AG04449 (cell line): ENCODE results near the gene AFAP1.
A peak's percentile ranks its signal among the peaks of the same experiment; 100 is the strongest.

Experiments used
- CTCF ChIA-PET: fragments of 350-600 bp; formaldehyde crosslinking; extraction: SDS; loops from one replicate; lab custom pipeline; 2021; ENCODE audit warnings: antibody characterized with exemption; lab: Yijun Ruan, JAX
- POLR2A ChIA-PET: fragments of 400-600, 350-600 bp; formaldehyde crosslinking; extraction: SDS; loops from one replicate; lab custom pipeline; 2020; ENCODE audit warnings: antibody characterized with exemption, inconsistent platforms; lab: Yijun Ruan, JAX
- DNase-seq: peaks from one replicate; pipeline ENCODE4 v3.0.0-alpha.2; 2010; ENCODE audit warnings: low read depth, low spot score
- H3K4me3 ChIP-seq: 2 replicates; pipeline ENCODE4 v1.5.1; 2011; ENCODE audit warnings: low read depth, mild to moderate bottlenecking, control low read depth, low read length
- CTCF ChIP-seq: IDR thresholded peaks from one replicate; pipeline ENCODE4 v1.5.1; 2011; ENCODE audit warnings: mild to moderate bottlenecking, moderate library complexity, low read length, control low read depth, inconsistent platforms; ENCODE audit not compliant: insufficient read depth; ENCODE audit errors: missing control alignments

AFAP1 gene

DNA sequence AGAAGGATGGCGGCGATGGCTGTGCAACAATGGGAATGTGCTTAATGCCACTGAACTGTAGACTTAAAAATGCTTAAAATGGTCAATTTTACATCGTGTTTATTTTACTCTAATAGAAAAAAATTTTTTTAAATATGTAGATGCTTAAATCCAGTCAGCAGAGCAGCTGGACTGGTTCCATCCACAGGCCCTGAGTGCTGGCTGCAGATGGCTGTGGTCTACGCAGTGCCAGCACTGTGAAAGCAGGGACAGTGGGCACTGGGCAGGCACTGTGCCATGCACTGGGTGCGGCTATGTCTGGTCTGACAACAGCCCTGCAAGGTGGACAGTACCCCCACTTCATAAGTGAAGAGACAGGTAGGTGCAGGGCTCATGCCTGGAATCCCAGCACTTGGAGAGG is 175.2 kb downstream of the AFAP1 start:
- ChIA-PET CTCF (interaction anchor here (1.2 kb wide), 1 partner anchor 223 kb away, joined by 3 read pairs; no protein-coding TSS in a partner anchor), POLR2A (no interaction called here)
- no peak overlapping the region for H3K4me3 ChIP-seq
- TF ChIP-seq CTCF, result no peak
- DNase-seq, result no peak

DNA sequence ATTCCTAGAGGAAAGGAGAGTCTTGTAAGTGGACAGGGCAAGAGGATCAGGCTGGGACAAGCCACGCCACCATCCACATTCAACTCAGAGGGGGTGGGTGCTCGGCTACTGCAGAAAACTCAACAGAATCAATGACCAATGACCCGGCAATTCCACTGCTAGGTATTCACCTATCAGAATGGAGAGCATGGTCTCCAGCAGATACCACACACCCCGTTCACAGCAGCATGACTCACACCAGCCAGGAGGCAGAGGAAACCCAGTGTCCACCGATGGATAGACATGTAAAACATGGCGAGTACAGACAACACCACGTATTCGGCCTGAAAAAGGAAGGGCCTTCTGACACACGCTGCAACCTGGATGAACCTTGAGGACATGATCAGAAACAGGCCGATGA is 175.9 kb downstream of the AFAP1 start:
- POLR2A ChIA-PET, result no interaction called here
- no peak for TF ChIP-seq CTCF
- CTCF ChIA-PET, result interaction anchor here (1.4 to 2.9 kb wide), 2 partner anchors 81 to 224 kb away, joined by 3 to 11 read pairs; no protein-coding TSS in a partner anchor
- DNase-seq, result no peak
- H3K4me3 ChIP-seq, result no peak overlapping the region

- CTCF ChIA-PET, result interaction anchor here (0.7 to 2.9 kb wide), 7 partner anchors 36 to 225 kb away, joined by 3 to 11 read pairs (median 3); no protein-coding TSS in a partner anchor
These were observed 176.6 kb downstream of the AFAP1 start for GRCh38 chr4:7763106-7763505.

DNA sequence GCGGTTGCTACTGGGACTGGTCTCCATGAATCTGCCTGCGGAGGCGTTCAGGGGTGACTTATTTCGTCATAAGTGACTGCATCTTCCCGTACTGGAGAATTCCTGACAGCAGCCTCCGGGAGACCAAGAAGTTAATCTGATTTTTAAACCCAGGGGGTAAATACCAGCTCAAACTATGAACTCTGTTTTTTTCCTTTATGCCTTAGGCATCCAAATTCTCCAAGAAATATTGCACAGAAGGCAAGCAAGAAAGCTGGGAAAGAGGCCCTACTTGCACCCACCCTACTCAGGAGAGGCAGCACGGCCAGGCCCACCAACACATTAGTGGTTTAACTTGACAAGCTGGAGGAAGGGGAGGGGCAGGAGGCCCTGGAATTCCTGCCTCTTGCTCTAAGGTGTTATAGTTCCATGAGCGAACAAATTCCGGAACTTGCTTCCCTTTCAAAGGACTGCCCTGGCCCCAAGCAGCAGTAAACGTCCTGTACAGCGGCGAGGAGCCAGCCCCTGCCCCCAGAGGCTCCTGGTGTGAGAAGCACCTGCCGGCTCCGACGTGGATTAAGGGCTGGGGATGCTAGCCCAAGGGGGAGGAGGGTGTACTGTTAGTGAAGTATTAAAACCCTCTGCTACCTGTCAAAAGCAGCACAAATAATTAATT is 177.2 kb downstream of the AFAP1 start:
- TF ChIP-seq CTCF, result no peak
- POLR2A ChIA-PET, result no interaction called here
- no peak for DNase-seq
- CTCF ChIA-PET, result interaction anchor here (0.7 to 2.9 kb wide), 11 partner anchors 8 to 225 kb away, joined by 3 to 11 read pairs (median 4); no protein-coding TSS in a partner anchor
- no peak overlapping the region for H3K4me3 ChIP-seq

More at GRCh38 chr4:7763106-7763505, 176.6 kb downstream of the AFAP1 start:
- H3K4me3 ChIP-seq, result no peak overlapping the region
- POLR2A ChIA-PET, result no interaction called here
- no peak for TF ChIP-seq CTCF
- DNase-seq, result no peak

GRCh38 chr4:7761720-7762119 is 177.9 kb downstream of the AFAP1 start:
- no peak overlapping the region for H3K4me3 ChIP-seq
- peak; percentile 76 for TF ChIP-seq CTCF
- CTCF ChIA-PET, result interaction anchor here (0.8 to 2.9 kb wide), 9 partner anchors 8 to 226 kb away, joined by 3 to 11 read pairs (median 5); no protein-coding TSS in a partner anchor
- POLR2A ChIA-PET, result no interaction called here
- no peak for DNase-seq

DNA sequence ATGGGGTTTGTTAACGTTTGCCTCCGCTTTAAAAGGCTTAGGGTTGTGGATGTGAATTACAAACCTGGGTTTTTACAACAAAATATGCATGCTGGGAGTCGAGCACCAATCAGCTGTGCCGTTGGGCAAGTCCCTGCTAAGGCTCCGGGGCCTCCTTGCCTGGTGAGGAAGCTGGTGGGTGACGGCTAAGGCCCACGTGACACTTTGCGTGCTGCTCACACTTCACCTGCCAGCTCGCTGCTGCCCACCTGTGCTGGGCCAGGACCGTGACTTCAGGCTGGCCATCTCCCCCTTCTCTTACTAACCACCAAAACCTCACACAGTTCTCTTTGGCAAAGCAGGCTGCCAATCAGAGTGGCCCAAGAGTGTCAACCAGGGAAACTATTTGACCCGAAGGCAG is 178.3 kb downstream of the AFAP1 start:
- no peak overlapping the region for H3K4me3 ChIP-seq
- no peak for TF ChIP-seq CTCF
- POLR2A ChIA-PET, result no interaction called here
- CTCF ChIA-PET, result interaction anchor here (0.8 to 2.9 kb wide), 7 partner anchors 9 to 227 kb away, joined by 3 to 11 read pairs (median 5); no protein-coding TSS in a partner anchor
- no peak for DNase-seq
